CD4-positive, alpha-beta T cell (primary cell): ENCODE results near the gene SPAG9. TPM values are rescaled to one million over a fixed set of nuclear protein-coding genes. Genes with fewer than 3 reads are reported as not detected.

Experiments
- ATAC-seq: fragments of 200-7000 bp; cut with Tn5 transposase; one replicate; pipeline ENCODE4 v1.10.0; 2022; ENCODE audit warnings: mild to moderate bottlenecking; ENCODE audit not compliant: poor library complexity
- CTCF ChIA-PET: fragments of 350-600 bp; sonication (Branson Sonifier 250); formaldehyde crosslinking; loops from one replicate; lab custom pipeline; 2021; ENCODE audit warnings: antibody characterized with exemption, inconsistent platforms; lab: Charles Lee
- POLR2A ChIA-PET: fragments of 350-600 bp; sonication (Branson Sonifier 250); formaldehyde crosslinking; loops from one replicate; lab custom pipeline; 2021; ENCODE audit warnings: antibody characterized with exemption, inconsistent platforms; lab: Charles Lee
- DNase-seq, 14 experiments: peaks; one replicate each; pipeline ENCODE4 v3.0.0-alpha.2; 2013 to 2020; ENCODE audit warnings: mixed read lengths in 2 of 14
- H3K27ac ChIP-seq, 2 donors: one replicate each; pipeline versions ENCODE4 v1.5.1 to v1.7.0; 2013; ENCODE audit warnings: low read length in 2 of 2, low read depth in 1 of 2, mild to moderate bottlenecking in 1 of 2
- H3K27me3 ChIP-seq, 2 experiments: 1 replicate in 1 of 2; 2 replicates in 1 of 2; pipeline versions ENCODE4 v1.6.1 to v1.7.0; 2013; ENCODE audit warnings: low read length in 2 of 2, control low read depth in 1 of 2, mild to moderate bottlenecking in 1 of 2, moderate library complexity in 1 of 2; ENCODE audit not compliant: insufficient read depth in 2 of 2, control insufficient read depth in 1 of 2
- H3K36me3 ChIP-seq: one replicate; pipeline ENCODE4 v1.6.1; 2013; ENCODE audit warnings: low read length, control low read depth; ENCODE audit not compliant: insufficient read depth
- H3K4me1 ChIP-seq: one replicate; pipeline ENCODE4 v1.6.1; 2013; ENCODE audit warnings: low read length, control low read depth; ENCODE audit not compliant: insufficient read depth
- H3K4me3 ChIP-seq: one replicate; pipeline ENCODE4 v1.5.1; 2013; ENCODE audit warnings: mild to moderate bottlenecking, low read length, moderate library complexity
- H3K9me3 ChIP-seq, 2 experiments: 1 replicate in 1 of 2; 2 replicates in 1 of 2; pipeline versions ENCODE4 v1.6.1 to v1.7.0; 2013; ENCODE audit warnings: low read length in 2 of 2, mild to moderate bottlenecking in 2 of 2, control low read depth in 1 of 2, moderate library complexity in 1 of 2; ENCODE audit not compliant: control insufficient read depth in 1 of 2, insufficient read depth in 1 of 2
- H3K27ac Mint-ChIP-seq: one replicate; pipeline ENCODE4 v1.8.0; 2020; ENCODE audit warnings: mixed read lengths
- H3K27me3 Mint-ChIP-seq: one replicate; pipeline ENCODE4 v1.8.0; 2021; ENCODE audit warnings: mixed read lengths
- H3K36me3 Mint-ChIP-seq: one replicate; pipeline ENCODE4 v1.8.0; 2021; ENCODE audit warnings: low read depth, mixed read lengths
- H3K4me1 Mint-ChIP-seq: one replicate; pipeline ENCODE4 v1.8.0; 2021; ENCODE audit warnings: low read depth, mixed read lengths
- H3K4me3 Mint-ChIP-seq: one replicate; pipeline ENCODE4 v1.8.0; 2020; ENCODE audit warnings: mild to moderate bottlenecking, mixed read lengths
- H3K9me3 Mint-ChIP-seq: one replicate; pipeline ENCODE4 v1.8.0; 2020; ENCODE audit warnings: mixed read lengths
- CTCF ChIP-seq: fragments of 200-600 bp; IDR thresholded peaks from one replicate; pipeline ENCODE4 v1.8.0; 2022; ENCODE audit warnings: antibody characterized with exemption, mild to moderate bottlenecking
- intact Hi-C, 2 experiments: fragments of 100-400 bp; cut with DNase I in 1 of 2; cut with micrococcal nuclease in 1 of 2; formaldehyde crosslinking; loops; one replicate each; pipeline versions ENCODE4 v1.15.1 to v1.9.0; 2023 to 2025; cut with DNase I, micrococcal nuclease
- total RNA-seq, 174 experiments: library from RNA in 2 of 174; stranded (reverse) in 2 of 174; gene quantifications; one replicate each; pipeline ENCODE4 v1.2.3 and lab custom pipeline; 2021 to 2026

SPAG9 gene
- total RNA-seq, 2 experiments from 2014 or later = 60.2 to 64.6 TPM

DNA sequence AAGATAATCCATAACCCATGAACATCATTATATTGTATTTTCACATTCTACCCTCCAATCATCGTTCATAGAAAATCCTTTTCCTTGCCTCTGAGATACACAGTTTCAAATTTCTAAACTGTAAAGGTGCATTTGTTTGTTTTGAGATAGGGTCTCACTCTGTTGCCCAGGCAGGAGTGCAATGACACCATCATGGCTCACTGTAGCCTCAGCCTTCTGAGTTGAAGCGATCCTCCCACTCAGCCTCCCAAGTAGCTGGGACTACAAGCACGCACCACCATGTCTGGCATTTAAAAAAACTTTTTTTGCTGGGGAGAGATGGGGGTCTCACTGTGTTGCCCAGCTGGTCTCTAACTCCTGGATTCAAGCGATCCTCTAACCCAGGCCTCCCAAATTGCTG is 196.4 kb downstream of the SPAG9 start:
- H3K27ac ChIP-seq = no peak overlapping the region
- H3K4me3 ChIP-seq = no peak overlapping the region
- no peaks in the 10 kb centered on the region for H3K9me3 ChIP-seq
- no peaks in the 10 kb centered on the region for H3K27me3 ChIP-seq
- Mint-ChIP-seq H3K27me3 (no peaks in the 10 kb centered on the region), H3K9me3 (no peaks in the 10 kb centered on the region), H3K4me1 (peaks cover 35% of the 10 kb centered on the region), H3K36me3 (no peaks in the 10 kb centered on the region), H3K4me3 (no peak overlapping the region), H3K27ac (no peak overlapping the region)
- no peaks in the 10 kb centered on the region for H3K36me3 ChIP-seq
- intact Hi-C loops = no loop called here
- TF ChIP-seq CTCF = no peak
- ChIA-PET POLR2A (interaction anchor here (0.8 to 1.6 kb wide), 2 partner anchors 20 to 58 kb away, joined by 3 to 9 read pairs; partner anchors contain the start of gene TOB1), CTCF (interaction anchor here (2.0 kb wide), 1 partner anchor 52 kb away, joined by 4 read pairs; no protein-coding TSS in a partner anchor)
- peaks cover 43% of the 10 kb centered on the region for H3K4me1 ChIP-seq
- DNase-seq (no peak), ATAC-seq (no peak)

DNA sequence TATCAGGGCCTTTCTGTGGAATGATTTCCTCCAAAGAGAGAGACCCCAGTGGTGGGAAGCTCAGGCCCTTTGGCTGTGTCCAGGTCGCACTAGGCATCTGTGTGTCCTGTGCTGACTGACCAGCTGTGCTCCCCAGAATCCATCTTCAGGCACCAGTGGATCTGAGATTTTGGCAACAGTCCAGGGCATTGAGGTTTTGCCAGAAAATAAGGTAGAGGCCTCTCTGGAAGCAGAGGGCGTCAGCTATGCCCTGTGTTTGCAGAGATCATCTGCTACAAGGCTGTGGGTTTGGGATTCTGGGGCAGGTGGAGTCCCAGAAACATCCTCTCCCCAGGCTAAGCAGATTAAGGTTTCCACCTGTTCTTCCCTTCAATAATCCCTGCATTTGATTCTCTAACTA is 197.1 kb downstream of the SPAG9 start:
- no peak overlapping the region for H3K27ac ChIP-seq
- no peaks in the 10 kb centered on the region for H3K36me3 Mint-ChIP-seq
- H3K27me3 Mint-ChIP-seq = no peaks in the 10 kb centered on the region
- H3K36me3 ChIP-seq = no peaks in the 10 kb centered on the region
- H3K27me3 ChIP-seq = no peaks in the 10 kb centered on the region
- H3K4me1 ChIP-seq = peaks cover 47% of the 10 kb centered on the region
- H3K27ac Mint-ChIP-seq = no peak overlapping the region
- ChIA-PET POLR2A (interaction anchor here (0.8 to 1.6 kb wide), 3 partner anchors 21 to 71 kb away, joined by 3 to 9 read pairs (median 3); partner anchors contain the start of gene TOB1), CTCF (interaction anchor here (2.0 kb wide), 1 partner anchor 51 kb away, joined by 4 read pairs; no protein-coding TSS in a partner anchor)
- H3K4me3 ChIP-seq = no peak overlapping the region
- H3K4me3 Mint-ChIP-seq = no peak overlapping the region
- peaks cover 41% of the 10 kb centered on the region for H3K4me1 Mint-ChIP-seq
- DNase-seq (no peak), ATAC-seq (no peak)
- no peaks in the 10 kb centered on the region for H3K9me3 Mint-ChIP-seq
- intact Hi-C loops = no loop called here
- TF ChIP-seq CTCF = no peak
- no peaks in the 10 kb centered on the region for H3K9me3 ChIP-seq

DNA sequence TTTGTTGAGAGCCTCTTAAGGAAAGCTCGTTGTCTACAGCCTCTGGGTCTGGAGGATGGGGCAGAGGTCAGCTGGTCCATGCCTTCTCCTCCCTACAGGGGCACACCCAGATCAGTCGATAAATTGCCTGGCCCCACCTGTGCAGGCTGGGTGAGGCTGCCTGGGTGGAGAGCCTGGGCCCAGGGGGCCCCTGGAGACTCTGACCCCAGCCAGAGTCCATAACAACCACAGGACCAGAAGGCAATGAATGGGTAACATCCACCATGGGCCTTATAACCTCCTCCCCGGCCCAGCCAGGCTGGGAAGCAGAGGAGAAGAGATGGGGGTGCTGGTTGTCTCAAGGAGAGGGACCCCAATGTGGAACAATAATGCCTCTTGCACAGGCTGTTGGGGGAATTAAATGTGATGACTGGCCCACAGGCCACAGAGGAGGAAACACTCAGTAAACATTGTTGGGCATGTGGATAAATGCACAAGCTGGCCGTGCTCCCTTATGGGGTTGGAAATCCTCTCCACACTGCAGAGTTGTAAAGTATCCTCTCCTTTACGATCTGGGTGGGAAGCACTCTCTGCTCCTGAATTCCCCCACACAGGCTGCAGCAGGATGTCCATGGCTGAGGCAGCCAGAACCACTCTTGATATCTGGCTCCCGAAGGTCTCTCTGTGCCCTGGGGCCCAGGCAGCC is 197.8 kb downstream of the SPAG9 start:
- peaks cover 50% of the 10 kb centered on the region for H3K4me1 ChIP-seq
- H3K9me3 Mint-ChIP-seq = no peaks in the 10 kb centered on the region
- peaks cover 41% of the 10 kb centered on the region for H3K4me1 Mint-ChIP-seq
- H3K27ac Mint-ChIP-seq = no peak overlapping the region
- H3K27me3 ChIP-seq = no peaks in the 10 kb centered on the region
- H3K4me3 Mint-ChIP-seq = no peak overlapping the region
- intact Hi-C loops = no loop called here
- ATAC-seq (no peak), DNase-seq (no peak)
- H3K36me3 ChIP-seq = no peaks in the 10 kb centered on the region
- ChIA-PET CTCF (interaction anchor here (2.0 kb wide), 1 partner anchor 51 kb away, joined by 4 read pairs; no protein-coding TSS in a partner anchor), POLR2A (interaction anchor here (0.9 to 2.2 kb wide), 3 partner anchors 56 to 71 kb away, joined by 3 to 9 read pairs (median 8); partner anchors contain the start of gene TOB1)
- H3K36me3 Mint-ChIP-seq = no peaks in the 10 kb centered on the region
- H3K27me3 Mint-ChIP-seq = no peaks in the 10 kb centered on the region
- H3K27ac ChIP-seq = no peak overlapping the region
- no peak overlapping the region for H3K4me3 ChIP-seq
- H3K9me3 ChIP-seq = no peaks in the 10 kb centered on the region
- no peak for TF ChIP-seq CTCF
